K562 (cell line): ENCODE results near the gene RNASEH2A. TPM values are rescaled to one million over a fixed set of nuclear protein-coding genes. Genes with fewer than 3 reads are reported as not detected.

Experiments
- ASH1L ChIP-seq: fragments of 450-650 bp; IDR thresholded peaks from 2 replicates; pipeline ENCODE4 v1.6.1; 2018; ENCODE audit warnings: borderline replicate concordance, mild to moderate bottlenecking, low read depth; ENCODE audit not compliant: partially characterized antibody
- ATF1 ChIP-seq, 2 experiments: fragments of 450-650 bp in 1 of 2; IDR thresholded peaks; 2 replicates each; pipeline ENCODE4 v1.6.1; 2016; ENCODE audit warnings: missing compliant biosample characterization in 1 of 2, missing genetic modification characterization in 1 of 2
- BCL6 ChIP-seq: fragments of 250-450 bp; sonication (Bioruptor Pico); IDR thresholded peaks from 2 replicates; pipeline ENCODE4 v1.4.0; 2020
- E2F6 ChIP-seq, 2 experiments: IDR thresholded peaks; 2 replicates each; pipeline ENCODE4 v1.6.1; 2011; ENCODE audit warnings: borderline replicate concordance in 1 of 2, control low read depth in 1 of 2, low read depth in 1 of 2, low read length in 1 of 2, mild to moderate bottlenecking in 1 of 2, mixed read lengths in 1 of 2, moderate library complexity in 1 of 2; ENCODE audit not compliant: insufficient read depth in 1 of 2, insufficient read length in 1 of 2, poor library complexity in 1 of 2, severe bottlenecking in 1 of 2; ENCODE audit errors: extremely low read depth in 1 of 2
- JUND ChIP-seq, 2 experiments: IDR thresholded peaks; 2 replicates in 1 of 2; 3 replicates in 1 of 2; pipeline ENCODE4 v1.6.1; 2011; ENCODE audit warnings: borderline replicate concordance in 2 of 2, low read depth in 2 of 2, low read length in 2 of 2, improper control_type of control experiment in 1 of 2, missing biosample characterization in 1 of 2, missing genetic modification characterization in 1 of 2, missing genetic modification reagents in 1 of 2
- MITF ChIP-seq: IDR thresholded peaks from 2 replicates; pipeline ENCODE4 v1.6.1; 2014; ENCODE audit warnings: antibody characterized with exemption
- MYC ChIP-seq, 2 experiments: fragments of 250-450 bp in 1 of 2; sonication (Bioruptor Pico) in 1 of 2; IDR thresholded peaks; 2 replicates each; pipeline versions ENCODE4 v1.5.1 to v1.6.1; 2012 to 2021; ENCODE audit warnings: low read depth in 2 of 2, borderline replicate concordance in 1 of 2, improper control_type of control experiment in 1 of 2, low read length in 1 of 2, mild to moderate bottlenecking in 1 of 2, moderate library complexity in 1 of 2
- RFX5 ChIP-seq: IDR thresholded peaks from 2 replicates; pipeline ENCODE4 v1.6.1; 2011; ENCODE audit warnings: low read depth, mild to moderate bottlenecking, improper control_type of control experiment, low read length
- RREB1 ChIP-seq: fragments of 250-450 bp; sonication (Bioruptor Pico); IDR thresholded peaks from 2 replicates; pipeline ENCODE4 v1.4.0; 2020
- SAP30 ChIP-seq: fragments of 200-600 bp; sonication (generic); IDR thresholded peaks from 2 replicates; pipeline ENCODE4 v1.6.1; 2012; ENCODE audit warnings: borderline replicate concordance, low read depth, mild to moderate bottlenecking, moderate library complexity, low read length, control low read depth, inconsistent platforms; ENCODE audit not compliant: insufficient read depth, poor library complexity, severe bottlenecking
- SRSF7 ChIP-seq: fragments of 200-400 bp; formaldehyde crosslinking; optimal IDR thresholded peaks from 2 replicates; pipeline ENCODE3; 2017; ENCODE audit warnings: mild to moderate bottlenecking, low read depth, low read length
- VEZF1 ChIP-seq: fragments of 200-800 bp; sonication (Bioruptor generic); IDR thresholded peaks from 2 replicates; pipeline ENCODE4 v1.6.1; 2017; ENCODE audit warnings: missing genetic modification characterization, missing compliant biosample characterization
- ZNF140 ChIP-seq: fragments of 250-450 bp; sonication (Bioruptor Pico); IDR thresholded peaks from 2 replicates; pipeline ENCODE4 v1.8.0; 2021; ENCODE audit warnings: moderate library complexity, mild to moderate bottlenecking, inconsistent platforms
- ZNF668 ChIP-seq: fragments of 250-450 bp; sonication (Bioruptor Pico); IDR thresholded peaks from 2 replicates; pipeline ENCODE4 v1.8.0; 2022; ENCODE audit warnings: mild to moderate bottlenecking, inconsistent platforms
- polyA plus RNA-seq, 8 experiments: library from polyadenylated mRNA; depleted of rRNA in 4 of 8; stranded (reverse) in 5 of 8; unstranded in 3 of 8; fragments of >200 nt; fragmentation: Nextera tagmentation in 2 of 8; fragmentation: Illumina TruSeq in 1 of 8; extraction: Ambion mirVana in 2 of 8; extraction: Trizol in 1 of 8; gene quantifications; 2 replicates each; pipeline versions ENCODE4 v1.2.1 to v1.2.3, GENCODE V29; 2011 to 2014; ENCODE audit warnings: inconsistent platforms in 1 of 8, missing spikeins in 1 of 8
- total RNA-seq, 7 experiments: library from RNA; depleted of rRNA in 6 of 7; stranded (reverse); fragments of >200 nt in 6 of 7; fragmentation: Illumina TruSeq in 2 of 7; extraction: Trizol in 2 of 7; gene quantifications; 2 replicates each; pipeline versions ENCODE4 v1.2.1 to v1.2.3, GENCODE V29; 2011 to 2021; ENCODE audit warnings: low replicate concordance in 1 of 7

RNASEH2A gene
- total and polyA plus RNA-seq, 9 of the 15 experiments (the other 6 are each of a cell fraction or from before 2014, with no cell fraction given), result 22.3 to 78.0 (median 61.7) TPM

- no peak for TF ChIP-seq E2F6 (IDR thresholded peaks at IDR 0.05; ENCODE audit: borderline replicate concordance in 1 of 2, extremely low read depth in 1 of 2, insufficient read depth in 1 of 2, insufficient read length in 1 of 2, low read depth in 1 of 2, low read length in 1 of 2, poor library complexity in 1 of 2, severe bottlenecking in 1 of 2)
- peak; percentile 94 for TF ChIP-seq MYC (IDR thresholded peaks at IDR 0.05; ENCODE audit: low read depth, low read length)
- TF ChIP-seq MYC (CRISPR knock-in tag; IDR thresholded peaks at IDR 0.05; ENCODE audit: borderline replicate concordance, low read depth), result no peak
- no peak for TF ChIP-seq RFX5
- TF ChIP-seq ZNF668 (CRISPR knock-in tag), result no peak
- TF ChIP-seq RREB1 (CRISPR knock-in tag), result no peak
- TF ChIP-seq ATF1 (CRISPR knock-in tag; IDR thresholded peaks at IDR 0.05), result no peak
- peak; percentile 73 for TF ChIP-seq ATF1 (tag; IDR thresholded peaks at IDR 0.05)
- peak; percentile 79; the same call in 1 of the 2 replicates for TF ChIP-seq JUND (IDR thresholded peaks at IDR 0.05; ENCODE audit: borderline replicate concordance, low read depth, low read length)
- peak; percentile 82; the same call in 1 of the 3 replicates for TF ChIP-seq JUND (tag; IDR thresholded peaks at IDR 0.05; ENCODE audit: borderline replicate concordance, low read depth, low read length)
- no peak for TF ChIP-seq ASH1L
- TF ChIP-seq MITF, result no peak
- TF ChIP-seq SRSF7, result no peak
- TF ChIP-seq ZNF140 (CRISPR knock-in tag), result no peak
- no peak for TF ChIP-seq BCL6 (CRISPR knock-in tag)
- TF ChIP-seq SAP30, result peak; percentile 31
- peak; percentile 44; the same call in 1 of the 2 replicates for TF ChIP-seq VEZF1 (CRISPR knock-in tag)
These were observed 22.0 kb upstream of the RNASEH2A start (continued) for GRCh38 chr19:12784394-12784870.
